Ishikawa (cell line): ENCODE results near the gene SH2B3.
A peak's percentile ranks its signal among the peaks of the same experiment; 100 is the strongest.

Experiments
- CEBPB ChIP-seq: IDR thresholded peaks from 2 replicates; pipeline ENCODE4 v1.6.1; 2012
- CREB1 ChIP-seq: IDR thresholded peaks from 2 replicates; pipeline ENCODE4 v1.6.1; 2012; ENCODE audit warnings: low read depth
- EGR1 ChIP-seq: IDR thresholded peaks from 2 replicates; pipeline ENCODE4 v1.6.1; 2012
- EP300 ChIP-seq: IDR thresholded peaks from 2 replicates; pipeline ENCODE4 v1.6.1; 2012; ENCODE audit warnings: borderline replicate concordance
- FOXM1 ChIP-seq: IDR thresholded peaks from 2 replicates; pipeline ENCODE4 v1.6.1; 2012; ENCODE audit warnings: low read depth, borderline replicate concordance
- NFIC ChIP-seq: IDR thresholded peaks from 2 replicates; pipeline ENCODE4 v1.6.1; 2012
- RAD21 ChIP-seq: IDR thresholded peaks from 2 replicates; pipeline ENCODE4 v1.6.1; 2012; ENCODE audit warnings: low read depth
- TAF1 ChIP-seq: IDR thresholded peaks from 2 replicates; pipeline ENCODE4 v1.6.1; 2012; ENCODE audit warnings: low read depth, mild to moderate bottlenecking
- TCF12 ChIP-seq: IDR thresholded peaks from 2 replicates; pipeline ENCODE4 v1.6.1; 2012; ENCODE audit warnings: low read depth
- TEAD4 ChIP-seq: IDR thresholded peaks from 2 replicates; pipeline ENCODE4 v1.6.1; 2012
- YY1 ChIP-seq: IDR thresholded peaks from 2 replicates; pipeline ENCODE4 v1.6.1; 2012; ENCODE audit warnings: low read depth
- ZBTB7A ChIP-seq: IDR thresholded peaks from 2 replicates; pipeline ENCODE4 v1.6.1; 2012; ENCODE audit warnings: low read depth
- TF ChIP-seq, protein P1 (sequence below): IDR thresholded peaks from 2 replicates; pipeline ENCODE4 v1.6.1; 2012
- TF ChIP-seq, protein P2 (sequence below): IDR thresholded peaks from 2 replicates; pipeline ENCODE4 v1.6.1; 2012; ENCODE audit warnings: low read depth, mild to moderate bottlenecking
- TF ChIP-seq, protein P3 (sequence below): IDR thresholded peaks from 2 replicates; pipeline ENCODE4 v1.6.1; 2012

The SH2B3 gene

DNA sequence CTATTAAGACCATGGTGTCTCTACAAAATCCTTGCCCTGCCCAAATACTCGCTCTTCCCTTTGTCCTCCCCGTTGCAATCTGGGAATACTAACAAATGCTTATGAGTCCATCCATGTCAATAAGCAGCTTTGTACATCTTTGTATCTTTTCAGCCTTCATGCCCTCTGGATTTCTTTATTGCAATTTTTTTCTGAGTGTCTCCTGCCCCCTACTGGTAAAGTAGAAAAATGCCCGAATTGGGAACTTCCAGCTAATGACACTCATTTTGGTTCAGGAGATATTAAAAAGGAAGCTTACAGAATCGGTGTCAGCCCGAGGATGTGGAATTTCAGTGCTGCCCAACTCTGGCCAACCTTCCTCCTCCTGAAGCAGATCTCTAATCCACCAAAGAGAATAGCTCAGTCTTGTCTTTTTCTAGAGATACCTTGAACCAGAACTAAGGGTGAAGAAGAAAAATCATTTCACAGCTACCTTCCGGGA is 46.0 kb downstream of the SH2B3 start:
- TF ChIP-seq NFIC (no peak), RAD21 (peak; percentile 73), ZBTB7A (no peak)

DNA sequence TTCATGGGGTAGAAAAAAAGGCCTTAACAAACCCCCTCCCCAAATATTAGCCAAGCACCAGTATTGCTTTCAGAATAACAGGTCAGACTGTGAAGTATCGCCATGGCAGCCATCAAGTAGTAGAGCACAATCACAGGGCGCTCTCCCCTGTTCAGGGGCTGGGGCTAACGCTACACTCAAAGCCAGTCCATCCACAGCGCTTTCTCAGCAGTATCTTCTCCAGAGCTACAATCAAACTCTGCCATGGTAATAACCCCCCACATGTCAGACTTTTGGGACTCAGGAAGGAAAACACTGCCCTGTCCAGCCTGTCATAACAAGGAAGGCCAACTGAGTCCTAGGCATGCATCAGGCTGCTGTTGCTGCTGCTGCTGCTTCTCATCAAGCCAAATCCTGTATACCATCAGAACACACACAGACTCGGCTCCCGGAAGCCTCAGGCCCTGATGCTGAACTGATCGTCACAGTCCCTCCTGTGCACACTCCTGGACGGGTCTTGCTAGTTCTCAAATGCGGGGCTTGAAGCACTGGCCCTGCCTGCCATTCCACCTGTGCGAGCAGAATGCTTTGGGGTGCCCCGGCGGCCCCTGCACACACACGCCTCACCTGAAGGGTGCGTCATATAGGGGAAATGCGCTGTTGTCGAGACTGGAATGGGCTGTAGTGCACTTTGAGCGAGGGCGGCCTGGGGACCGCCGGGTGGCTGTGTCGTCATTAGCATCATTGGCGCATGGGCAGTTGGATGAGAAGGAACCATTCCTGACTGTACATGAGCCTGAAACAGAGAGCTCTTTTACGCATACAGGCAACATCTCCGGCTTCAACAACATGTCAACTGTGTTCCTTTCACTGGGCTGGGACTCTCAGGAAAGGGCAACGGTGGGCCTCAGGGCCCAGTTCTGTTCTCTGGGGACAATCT is 47.6 kb downstream of the SH2B3 start:
- TF ChIP-seq, protein P1, sequence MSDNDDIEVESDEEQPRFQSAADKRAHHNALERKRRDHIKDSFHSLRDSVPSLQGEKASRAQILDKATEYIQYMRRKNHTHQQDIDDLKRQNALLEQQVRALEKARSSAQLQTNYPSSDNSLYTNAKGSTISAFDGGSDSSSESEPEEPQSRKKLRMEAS = no peak
- no peak for TF ChIP-seq CREB1

DNA sequence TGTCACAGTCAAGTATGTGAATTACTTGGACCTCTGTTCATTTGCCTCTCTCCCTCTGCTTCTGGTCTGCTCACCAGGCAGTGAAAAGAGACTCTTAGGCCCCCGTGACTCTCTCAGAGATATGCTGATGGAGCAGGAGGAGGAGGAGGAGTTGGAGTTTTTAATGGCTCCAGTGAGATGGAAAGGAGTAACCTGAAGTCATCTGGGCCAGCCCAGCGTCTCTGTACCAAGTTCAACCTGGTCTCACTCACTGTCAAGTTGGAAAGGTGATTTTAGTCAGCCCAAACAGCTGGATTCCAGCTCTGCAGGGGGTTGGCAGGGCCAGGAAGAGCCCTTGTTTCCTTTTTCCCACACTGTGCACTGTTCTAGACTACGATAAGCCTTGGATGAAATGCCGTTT is 48.6 kb downstream of the SH2B3 start:
- TF ChIP-seq EGR1 = no peak

DNA sequence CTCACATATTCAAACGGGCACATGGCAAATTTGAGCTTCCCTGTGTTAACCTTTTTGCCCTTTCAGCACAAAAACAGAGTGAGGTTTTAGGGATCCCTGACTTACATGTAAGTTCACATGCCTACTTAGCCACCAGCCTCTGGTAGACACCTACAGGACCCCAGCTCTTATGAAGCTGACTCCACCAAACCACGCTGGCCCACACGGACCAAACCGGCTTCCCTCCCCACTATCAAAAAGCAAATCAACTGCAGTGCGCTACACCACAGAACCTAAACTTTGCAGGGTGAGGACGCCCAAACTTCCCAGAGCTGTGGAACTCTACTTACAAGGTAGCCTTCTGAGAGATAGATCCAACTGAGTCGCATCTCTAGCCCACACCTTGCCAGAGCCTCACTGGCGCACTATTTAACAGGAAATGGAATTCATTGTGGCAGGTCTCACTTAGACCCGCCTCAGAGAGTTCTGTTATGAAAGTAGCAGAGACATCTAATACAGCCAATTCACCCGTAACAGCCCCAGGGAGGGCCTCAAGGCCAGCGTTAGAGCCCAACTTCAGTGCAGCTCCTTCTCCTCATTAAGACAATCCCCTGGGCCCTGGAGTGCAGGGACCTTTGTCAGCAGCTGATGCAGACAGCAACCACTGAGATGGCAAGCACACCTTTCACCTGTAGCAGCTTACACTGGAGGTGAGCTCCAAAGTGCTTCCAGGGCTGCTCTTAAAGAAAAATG is 49.2 kb downstream of the SH2B3 start:
- TF ChIP-seq ZBTB7A (no peak), TEAD4 (no peak), FOXM1 (no peak), YY1 (no peak), CEBPB (no peak), TAF1 (no peak)
- TF ChIP-seq, protein P2, sequence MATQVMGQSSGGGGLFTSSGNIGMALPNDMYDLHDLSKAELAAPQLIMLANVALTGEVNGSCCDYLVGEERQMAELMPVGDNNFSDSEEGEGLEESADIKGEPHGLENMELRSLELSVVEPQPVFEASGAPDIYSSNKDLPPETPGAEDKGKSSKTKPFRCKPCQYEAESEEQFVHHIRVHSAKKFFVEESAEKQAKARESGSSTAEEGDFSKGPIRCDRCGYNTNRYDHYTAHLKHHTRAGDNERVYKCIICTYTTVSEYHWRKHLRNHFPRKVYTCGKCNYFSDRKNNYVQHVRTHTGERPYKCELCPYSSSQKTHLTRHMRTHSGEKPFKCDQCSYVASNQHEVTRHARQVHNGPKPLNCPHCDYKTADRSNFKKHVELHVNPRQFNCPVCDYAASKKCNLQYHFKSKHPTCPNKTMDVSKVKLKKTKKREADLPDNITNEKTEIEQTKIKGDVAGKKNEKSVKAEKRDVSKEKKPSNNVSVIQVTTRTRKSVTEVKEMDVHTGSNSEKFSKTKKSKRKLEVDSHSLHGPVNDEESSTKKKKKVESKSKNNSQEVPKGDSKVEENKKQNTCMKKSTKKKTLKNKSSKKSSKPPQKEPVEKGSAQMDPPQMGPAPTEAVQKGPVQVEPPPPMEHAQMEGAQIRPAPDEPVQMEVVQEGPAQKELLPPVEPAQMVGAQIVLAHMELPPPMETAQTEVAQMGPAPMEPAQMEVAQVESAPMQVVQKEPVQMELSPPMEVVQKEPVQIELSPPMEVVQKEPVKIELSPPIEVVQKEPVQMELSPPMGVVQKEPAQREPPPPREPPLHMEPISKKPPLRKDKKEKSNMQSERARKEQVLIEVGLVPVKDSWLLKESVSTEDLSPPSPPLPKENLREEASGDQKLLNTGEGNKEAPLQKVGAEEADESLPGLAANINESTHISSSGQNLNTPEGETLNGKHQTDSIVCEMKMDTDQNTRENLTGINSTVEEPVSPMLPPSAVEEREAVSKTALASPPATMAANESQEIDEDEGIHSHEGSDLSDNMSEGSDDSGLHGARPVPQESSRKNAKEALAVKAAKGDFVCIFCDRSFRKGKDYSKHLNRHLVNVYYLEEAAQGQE = no peak
- TF ChIP-seq, protein P1 = no peak

DNA sequence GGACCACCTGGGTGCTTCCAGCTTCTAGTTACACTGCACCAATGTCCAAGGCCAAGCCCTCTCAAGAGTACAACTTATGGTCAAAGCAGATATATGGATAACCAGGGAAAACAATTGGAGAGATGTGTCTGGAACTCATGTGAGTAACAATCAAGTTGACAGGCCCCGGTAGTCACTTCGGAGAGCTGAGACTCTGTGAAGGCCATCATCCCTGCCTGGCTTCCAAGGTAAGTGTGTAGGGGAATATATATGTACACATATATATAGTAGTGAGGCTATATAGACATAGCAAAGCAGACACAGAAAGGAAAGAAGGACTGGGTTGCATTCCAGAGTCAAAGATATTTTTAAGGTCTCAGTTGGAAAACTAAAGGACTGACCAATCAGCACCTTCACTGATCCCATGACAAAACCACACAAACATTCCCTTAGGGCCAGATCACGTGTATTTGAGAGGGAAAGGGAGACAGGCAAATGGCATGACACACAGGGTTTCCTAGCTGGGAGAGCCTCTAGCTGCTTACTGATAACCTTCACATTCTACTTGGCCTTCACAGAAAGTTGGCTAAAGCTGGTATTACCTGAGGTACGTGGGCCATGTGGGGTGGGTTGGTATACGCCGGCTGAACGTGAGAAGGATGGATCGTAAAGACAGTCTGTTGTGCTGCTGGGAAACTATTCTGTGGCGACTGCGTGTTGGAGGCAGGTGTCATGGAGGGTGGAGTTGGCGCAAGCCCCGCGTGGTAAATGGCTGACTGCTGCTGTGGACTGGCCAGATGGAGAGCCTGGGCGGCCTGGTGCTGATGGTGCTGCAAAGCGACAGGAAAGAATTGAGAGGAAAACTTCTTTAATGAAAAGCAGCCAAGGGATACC is 50.0 kb downstream of the SH2B3 start:
- no peak for TF ChIP-seq ZBTB7A
- TF ChIP-seq TAF1 = no peak
- TF ChIP-seq, protein P2 = no peak
- no peak for TF ChIP-seq EGR1
- no peak for TF ChIP-seq TCF12
- no peak for TF ChIP-seq RAD21
- no peak for TF ChIP-seq FOXM1
- TF ChIP-seq EP300 = no peak
- no peak for TF ChIP-seq CREB1
- no peak for TF ChIP-seq CEBPB
- TF ChIP-seq, protein P3, sequence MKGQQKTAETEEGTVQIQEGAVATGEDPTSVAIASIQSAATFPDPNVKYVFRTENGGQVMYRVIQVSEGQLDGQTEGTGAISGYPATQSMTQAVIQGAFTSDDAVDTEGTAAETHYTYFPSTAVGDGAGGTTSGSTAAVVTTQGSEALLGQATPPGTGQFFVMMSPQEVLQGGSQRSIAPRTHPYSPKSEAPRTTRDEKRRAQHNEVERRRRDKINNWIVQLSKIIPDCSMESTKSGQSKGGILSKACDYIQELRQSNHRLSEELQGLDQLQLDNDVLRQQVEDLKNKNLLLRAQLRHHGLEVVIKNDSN = no peak
- TF ChIP-seq TEAD4 = no peak
- TF ChIP-seq, protein P1 = no peak
- no peak for TF ChIP-seq YY1
- TF ChIP-seq NFIC = no peak

DNA sequence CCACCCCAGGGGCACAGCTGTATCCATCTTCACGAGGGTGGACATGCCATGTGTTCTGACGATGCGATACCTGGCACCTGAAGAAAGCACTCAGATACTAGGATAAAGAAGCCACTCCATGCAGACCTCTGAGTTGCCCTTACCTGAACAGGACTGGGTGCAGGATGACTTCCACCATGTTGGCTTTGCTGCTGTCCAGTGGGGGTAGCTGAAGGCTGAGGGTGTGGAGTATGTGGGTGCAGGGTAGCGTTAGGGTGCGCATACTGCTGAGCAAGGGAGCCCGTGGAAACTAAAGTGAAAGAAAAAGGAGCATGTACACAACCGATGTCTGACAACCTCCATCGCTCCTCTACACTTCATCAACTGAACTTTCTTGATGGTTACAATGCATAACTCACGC is 51.3 kb downstream of the SH2B3 start:
- TF ChIP-seq RAD21 (no peak), TEAD4 (no peak), YY1 (no peak), EGR1 (no peak), CREB1 (no peak), EP300 (no peak), NFIC (no peak), TCF12 (no peak), CEBPB (no peak), TAF1 (no peak), FOXM1 (no peak), ZBTB7A (no peak)
- TF ChIP-seq, protein P1 = no peak
- TF ChIP-seq, protein P2 = no peak
- TF ChIP-seq, protein P3 = no peak
